DMS53 treated with DMSO at 0.1 percent for 48 hours (cell line): ENCODE results near the gene EPC1.
"Not testable (repeated sequence)": the region's sequence is repeated elsewhere in the genome, so short reads cannot be mapped to it uniquely, and the experiment has no call there.

Source experiments
- DNase-seq: peaks from one replicate; lab custom pipeline; 2025; ENCODE audit not compliant: unreplicated experiment; lab: John Stamatoyannopoulos, UW

Gene EPC1

DNA sequence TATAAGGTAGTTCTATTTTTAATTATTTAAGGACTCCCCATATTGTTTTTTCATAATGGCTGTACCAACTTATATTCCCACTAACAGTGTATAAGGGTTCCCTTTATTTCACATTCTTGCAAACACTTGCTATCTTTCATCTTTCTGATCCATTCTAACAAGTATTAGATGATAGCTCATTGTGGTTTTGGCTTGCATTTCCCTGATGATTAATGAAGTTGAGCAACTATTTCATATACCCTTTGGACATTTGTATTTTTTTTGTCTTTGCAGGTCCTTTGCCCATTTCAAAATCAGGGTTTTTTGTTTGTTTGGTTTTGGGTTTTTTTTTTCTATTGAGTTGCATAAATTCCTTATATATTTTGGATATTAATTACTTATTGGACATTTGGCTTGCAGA is 107.2 kb downstream of the EPC1 start:
- DNase-seq: no peak

DNA sequence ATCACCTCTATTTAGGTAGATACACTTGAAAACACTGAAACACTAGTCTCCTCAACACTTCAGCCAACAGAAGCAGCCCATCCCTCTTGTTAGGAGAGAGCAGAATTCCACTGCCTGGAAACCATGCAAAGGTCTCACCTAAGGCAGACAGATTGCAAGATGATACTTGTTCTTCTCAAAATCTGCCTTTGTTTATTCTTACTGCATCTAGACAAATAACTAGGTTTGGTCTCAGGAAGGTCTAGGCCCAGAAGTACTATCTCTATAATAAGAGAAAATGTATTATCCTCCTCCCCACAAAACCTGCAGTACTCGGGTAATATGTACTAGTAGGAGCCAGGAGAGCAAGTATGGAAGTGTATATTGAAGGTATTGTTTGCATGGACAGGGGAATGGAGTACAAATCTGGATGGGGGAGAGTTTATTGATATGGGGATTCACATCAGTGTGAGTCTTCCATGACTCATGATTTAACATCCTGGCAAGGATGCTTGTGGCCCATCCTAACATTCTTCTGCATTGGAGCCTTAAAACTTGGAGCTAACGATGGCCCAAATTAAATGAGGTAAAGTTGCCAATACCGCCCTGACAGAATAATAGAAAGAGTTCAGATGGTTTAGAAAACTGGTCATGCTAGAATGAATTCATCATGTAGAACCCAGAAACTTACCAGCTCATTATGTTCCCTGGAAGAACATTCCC is 109.2 kb downstream of the EPC1 start:
- DNase-seq: no peak

DNA sequence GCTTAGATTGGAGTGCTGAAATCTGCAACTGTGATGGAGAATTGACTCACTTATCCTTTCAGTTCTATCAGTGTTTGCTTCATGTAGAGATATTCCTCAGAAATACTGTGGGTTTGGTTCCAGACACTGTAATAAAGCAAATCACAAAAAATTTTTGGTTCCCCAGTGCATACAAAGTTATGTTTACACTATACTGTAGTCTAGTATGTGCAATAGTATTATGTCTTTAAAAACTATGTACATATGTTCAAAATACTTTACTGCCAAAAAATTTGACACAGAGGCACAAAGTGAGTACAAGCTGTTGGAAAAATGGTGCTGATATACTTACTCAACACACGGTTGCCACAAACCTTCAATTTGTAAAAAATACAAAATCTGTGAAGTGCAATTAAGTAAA is 112.5 kb downstream of the EPC1 start:
- DNase-seq: no peak

- DNase-seq: not testable (repeated sequence)
These were observed 113.6 kb downstream of the EPC1 start for GRCh38 chr10:32233375-32233774.

DNA sequence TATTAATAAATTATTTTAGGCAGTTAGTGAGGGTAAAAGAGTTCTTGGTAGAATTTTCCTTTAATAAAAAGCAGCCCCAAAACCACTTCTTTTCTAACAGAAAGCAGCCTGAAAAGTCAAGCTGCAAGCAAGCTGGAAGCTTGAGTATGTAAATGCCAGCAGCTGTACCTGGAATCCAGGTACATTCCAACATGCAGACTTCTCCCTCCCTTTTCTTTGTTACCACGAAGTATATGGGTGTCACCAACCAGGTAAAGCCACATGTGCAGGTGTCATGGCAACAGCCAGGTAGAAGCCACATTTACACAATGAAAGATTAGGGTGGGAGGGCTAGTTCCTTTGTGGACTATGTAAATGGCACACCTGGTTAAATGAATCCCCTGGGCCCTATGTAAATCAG is 114.6 kb downstream of the EPC1 start:
- DNase-seq: no peak

DNA sequence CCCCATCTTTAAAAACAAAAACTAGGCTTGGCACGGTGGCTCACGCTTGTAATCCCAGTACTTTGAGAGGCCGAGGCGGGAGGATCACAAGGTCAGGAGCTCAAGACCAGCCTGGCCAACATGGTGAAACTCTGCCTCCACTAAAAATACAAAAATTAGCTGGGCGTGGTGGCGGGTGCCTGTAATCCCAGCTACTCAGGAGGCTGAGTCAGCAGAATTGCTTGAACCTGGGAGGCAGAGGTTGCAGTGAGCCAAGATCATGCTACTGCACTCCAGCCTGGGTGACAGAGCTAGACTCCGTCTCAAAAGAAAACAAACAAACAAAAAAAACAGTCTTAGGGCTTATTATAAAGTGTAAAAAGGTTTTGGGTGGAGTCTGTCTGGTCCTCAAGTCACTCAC is 117.2 kb downstream of the EPC1 start:
- DNase-seq: not testable (repeated sequence)

- DNase-seq: no peak
These were observed 117.8 kb downstream of the EPC1 start for GRCh38 chr10:32229170-32229569.

DNA sequence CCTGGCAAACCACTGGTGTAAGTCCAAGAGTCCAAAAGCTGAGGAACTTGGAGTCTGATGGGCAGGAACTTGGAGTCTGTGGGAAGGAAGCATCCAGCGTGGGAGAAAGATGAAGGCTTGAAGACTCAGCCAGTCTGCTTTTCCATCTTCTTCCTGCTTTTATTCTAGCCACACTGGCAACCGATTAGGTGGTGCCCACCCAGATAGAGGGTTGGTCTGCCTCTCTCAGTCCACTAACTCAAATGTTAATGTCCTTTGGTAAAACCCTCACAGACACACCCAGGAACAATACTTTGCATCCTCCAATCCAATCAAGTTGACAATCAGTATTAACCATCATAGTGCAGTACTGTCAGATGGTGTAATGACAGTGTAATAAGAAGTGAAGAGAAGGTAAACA is 119.2 kb downstream of the EPC1 start:
- no peak for DNase-seq

GRCh38 chr10:32226624-32227023 is 120.3 kb downstream of the EPC1 start:
- no peak for DNase-seq

DNA sequence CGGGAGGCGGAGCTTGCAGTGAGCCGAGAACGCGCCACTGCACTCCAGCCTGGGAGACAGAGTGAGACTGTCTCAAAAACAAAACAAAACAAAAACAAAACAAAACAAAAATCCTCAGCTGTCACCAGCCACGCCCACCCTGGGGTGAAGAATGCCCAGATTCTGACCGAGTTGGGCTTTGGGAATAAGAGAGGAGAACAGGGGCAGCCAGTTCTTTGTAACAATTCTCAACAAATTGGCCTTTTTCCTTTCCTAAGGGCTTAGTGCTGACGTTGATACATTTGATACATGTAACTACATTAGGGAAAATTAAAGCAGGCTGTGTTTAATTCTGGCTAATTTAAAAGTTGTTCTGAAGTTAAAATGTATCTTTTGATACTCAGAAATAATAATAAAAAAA is 121.0 kb downstream of the EPC1 start:
- DNase-seq: no peak

DNA sequence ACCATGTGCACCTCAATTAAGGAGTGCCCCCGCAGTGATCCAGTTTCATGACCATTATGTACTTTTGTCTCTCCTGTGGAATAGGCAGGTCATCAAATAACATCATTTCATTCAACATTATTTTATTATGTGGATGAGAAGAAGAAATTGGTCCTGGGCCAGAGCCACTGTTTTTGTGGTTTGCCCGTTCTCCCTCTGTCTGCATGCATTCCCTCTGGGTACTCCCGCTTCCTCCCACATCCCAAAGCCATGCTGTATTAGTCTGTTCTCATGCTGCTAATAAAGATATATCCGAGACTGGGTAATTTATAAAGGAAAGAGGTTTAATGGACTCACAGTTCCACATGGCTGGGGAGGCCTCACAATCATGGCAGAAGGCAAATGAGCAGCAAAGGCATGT is 124.6 kb downstream of the EPC1 start:
- not testable (repeated sequence) for DNase-seq

DNA sequence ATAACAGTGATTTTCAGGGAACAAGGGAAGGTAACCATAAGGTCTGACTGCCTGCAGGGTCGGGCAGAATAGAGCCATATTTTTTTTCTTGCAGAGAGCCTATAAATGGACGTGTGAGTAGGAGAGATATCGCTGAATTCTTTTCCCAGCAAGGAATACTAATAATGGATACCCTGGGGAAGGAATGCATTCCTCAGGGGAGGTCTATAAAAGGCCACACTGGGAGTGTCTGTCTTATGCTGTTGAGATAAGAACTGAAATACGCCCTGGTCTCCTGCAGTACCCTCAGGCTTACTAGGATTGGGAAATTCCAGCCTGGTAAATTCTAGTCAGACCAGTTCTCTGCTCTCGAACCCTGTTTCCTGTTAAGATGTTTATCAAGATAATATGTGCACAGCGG is 127.8 kb downstream of the EPC1 start:
- not testable (repeated sequence) for DNase-seq

DNA sequence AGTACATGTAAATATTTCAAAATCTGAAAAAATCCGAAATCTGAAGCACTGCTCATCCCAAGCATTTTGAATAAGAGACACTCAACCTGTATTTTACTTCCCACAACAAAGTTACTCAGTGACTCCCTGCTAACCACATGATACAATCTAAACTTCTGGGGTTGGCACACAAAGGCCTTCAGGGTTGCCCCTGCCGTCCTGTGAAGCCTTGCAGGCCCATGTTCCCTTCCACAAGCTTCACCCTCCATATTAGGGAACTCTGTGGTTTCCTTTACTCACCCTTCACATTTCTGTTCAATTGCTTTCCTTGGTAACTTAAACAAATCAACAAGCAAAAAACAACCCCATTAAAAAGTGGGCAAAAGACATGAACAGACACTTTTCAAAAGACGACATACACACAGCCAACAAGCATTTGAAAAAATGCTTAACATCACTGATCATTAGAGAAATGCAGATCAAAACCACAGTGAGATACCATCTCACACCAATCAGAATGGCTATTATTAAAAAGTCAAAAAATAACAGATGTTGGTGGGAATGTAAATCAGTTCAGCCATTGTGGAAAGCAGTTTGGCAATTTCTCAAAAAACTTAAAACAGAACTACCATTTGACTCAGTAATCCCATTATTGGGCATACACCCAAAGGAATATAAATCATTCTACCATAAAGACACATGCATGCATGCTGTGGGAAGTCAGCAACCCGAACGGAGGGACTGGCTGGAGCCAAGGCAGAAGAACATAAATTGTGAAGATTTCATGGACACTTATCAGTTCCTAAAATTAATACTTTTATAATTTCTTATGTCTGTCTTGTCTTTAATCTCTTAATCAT is 128.5 kb downstream of the EPC1 start:
- DNase-seq: not testable (repeated sequence)
